VCaP (cell line): ENCODE data around the gene ALPG.
"Not testable (repeated sequence)": the region's sequence is repeated elsewhere in the genome, so short reads cannot be mapped to it uniquely, and the experiment has no call there.

Source experiments
- H3K27ac ChIP-seq: fragments of 450-650 bp; 2 replicates; pipeline ENCODE4 v1.5.1; 2017
- TF ChIP-seq, protein P1 (sequence below): fragments of 450-650 bp; conservative IDR thresholded peaks from 2 replicates; pipeline ENCODE4 v1.5.1; 2017; ENCODE audit warnings: mild to moderate bottlenecking, moderate library complexity

ALPG gene

DNA sequence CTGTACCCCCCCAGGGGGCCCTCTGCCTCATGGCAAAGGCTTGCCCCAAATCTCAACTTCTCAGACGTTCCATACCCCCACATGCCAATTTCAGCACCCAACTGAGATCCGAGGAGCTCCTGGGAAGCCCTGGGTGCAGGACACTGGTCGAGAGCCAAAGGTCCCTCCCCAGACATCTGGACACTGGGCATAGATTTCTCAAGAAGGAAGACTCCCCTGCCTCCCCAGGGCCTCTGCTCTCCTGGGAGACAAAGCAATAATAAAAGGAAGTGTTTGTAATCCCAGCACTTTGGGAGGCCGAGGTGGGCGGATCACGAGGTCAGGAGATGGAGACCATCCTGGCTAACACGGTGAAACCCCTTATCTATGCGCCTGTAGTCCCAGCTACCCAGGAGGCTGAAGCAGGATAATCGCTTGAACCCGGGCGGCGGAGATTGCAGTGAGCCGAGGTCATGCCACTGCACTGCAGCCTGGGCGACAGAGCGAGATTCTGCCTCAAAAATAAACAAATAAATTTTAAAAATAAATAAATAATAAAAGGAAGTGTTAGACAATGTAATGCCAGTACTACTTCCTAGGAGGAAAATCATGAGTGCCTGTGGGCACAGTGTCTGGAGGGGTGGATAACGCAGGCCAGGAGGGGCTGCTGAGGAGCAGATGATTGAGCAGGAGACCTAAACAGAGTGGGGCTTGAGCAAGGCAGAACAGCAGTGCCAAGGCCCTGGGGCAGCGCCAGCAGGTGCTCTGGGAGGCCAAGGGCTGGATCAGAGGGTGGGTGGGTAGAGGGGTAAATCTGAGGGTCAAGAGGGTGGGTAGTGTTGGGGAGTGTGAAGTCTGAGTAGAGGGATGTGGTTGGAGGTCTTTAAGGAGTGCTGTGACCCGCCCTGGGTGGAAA lies 24.1 kb upstream of the ALPG start:
- H3K27ac ChIP-seq = no peak overlapping the region
- TF ChIP-seq, protein P1, sequence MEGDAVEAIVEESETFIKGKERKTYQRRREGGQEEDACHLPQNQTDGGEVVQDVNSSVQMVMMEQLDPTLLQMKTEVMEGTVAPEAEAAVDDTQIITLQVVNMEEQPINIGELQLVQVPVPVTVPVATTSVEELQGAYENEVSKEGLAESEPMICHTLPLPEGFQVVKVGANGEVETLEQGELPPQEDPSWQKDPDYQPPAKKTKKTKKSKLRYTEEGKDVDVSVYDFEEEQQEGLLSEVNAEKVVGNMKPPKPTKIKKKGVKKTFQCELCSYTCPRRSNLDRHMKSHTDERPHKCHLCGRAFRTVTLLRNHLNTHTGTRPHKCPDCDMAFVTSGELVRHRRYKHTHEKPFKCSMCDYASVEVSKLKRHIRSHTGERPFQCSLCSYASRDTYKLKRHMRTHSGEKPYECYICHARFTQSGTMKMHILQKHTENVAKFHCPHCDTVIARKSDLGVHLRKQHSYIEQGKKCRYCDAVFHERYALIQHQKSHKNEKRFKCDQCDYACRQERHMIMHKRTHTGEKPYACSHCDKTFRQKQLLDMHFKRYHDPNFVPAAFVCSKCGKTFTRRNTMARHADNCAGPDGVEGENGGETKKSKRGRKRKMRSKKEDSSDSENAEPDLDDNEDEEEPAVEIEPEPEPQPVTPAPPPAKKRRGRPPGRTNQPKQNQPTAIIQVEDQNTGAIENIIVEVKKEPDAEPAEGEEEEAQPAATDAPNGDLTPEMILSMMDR = no peak

DNA sequence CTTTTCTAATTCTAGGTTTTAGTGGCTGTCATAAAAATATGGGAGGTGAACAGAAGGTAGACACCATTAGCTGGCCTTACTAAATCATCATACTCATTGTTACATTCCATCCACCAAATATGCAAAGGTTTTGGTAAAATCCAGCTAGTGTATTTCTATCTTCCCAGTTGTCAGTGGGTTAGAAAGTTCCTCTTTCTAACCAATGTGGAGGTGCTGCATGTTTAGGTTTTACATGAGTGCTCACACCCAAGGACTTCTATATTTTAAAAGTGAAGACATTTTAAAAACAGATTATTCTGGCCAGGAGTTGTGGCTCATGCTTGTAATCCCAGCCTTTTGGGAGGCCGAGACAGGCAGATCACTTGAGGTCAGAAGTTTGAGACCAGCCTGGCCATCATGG lies 22.2 kb upstream of the ALPG start:
- TF ChIP-seq, protein P1 = no peak
- H3K27ac ChIP-seq = no peak overlapping the region

DNA sequence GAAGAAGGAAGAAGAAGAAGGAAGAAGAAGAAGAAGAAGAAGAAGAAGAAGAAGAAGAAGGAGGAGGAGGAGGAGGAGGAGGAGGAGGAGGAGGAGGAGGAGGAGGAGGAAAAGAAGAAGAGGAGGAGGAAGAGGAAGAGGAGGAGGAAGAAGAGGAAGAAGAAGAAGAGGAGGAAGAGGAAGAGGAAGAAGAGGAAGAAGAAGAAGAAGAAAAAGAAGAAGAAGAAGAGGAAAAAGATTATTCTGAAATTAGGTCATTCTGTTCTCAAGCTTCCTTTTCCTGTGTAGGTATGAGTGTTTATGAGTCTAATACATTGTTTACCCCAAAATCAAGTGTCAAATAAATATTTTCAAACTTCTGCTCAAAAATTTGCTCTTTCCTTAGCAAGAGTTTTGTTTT lies 21.6 kb upstream of the ALPG start:
- H3K27ac ChIP-seq = not testable (repeated sequence)

DNA sequence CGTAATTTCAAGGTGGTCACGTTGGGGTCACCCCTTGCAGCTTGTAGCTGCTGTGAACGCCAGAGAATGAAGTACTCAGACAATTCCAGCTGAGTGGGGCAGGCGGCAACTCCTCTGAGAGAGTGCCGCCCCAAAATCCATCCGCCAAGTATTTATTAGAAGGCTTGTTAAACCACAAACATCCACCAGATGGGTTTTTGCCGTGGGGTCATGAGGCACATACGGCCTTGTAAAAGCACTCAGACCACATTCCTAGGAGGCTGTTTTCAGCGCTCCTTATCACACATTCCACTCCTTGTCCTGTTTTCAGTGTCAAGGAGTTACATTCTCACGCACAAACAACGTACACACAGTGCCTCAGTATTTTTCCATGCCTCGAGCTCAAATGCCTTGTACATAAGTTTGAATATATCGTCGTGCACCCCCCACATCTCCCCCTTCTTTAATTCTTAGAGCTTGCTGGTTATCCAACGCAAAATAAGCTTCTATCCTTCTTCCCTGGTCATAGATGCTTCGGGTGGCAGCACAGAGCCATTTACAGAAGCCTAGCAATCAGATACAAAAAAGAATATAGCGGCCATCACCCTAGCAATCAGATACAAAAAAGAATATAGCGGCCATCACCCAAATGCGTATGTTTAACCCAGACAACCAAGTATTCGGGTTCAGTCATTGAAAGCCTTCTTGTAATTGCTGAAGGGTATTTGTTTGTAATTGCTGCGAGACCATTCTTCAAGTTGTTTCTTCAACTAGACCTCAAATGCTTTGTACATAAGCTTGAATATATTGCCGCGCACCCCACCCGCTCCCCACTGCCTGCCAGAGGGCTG lies 20.8 kb upstream of the ALPG start:
- TF ChIP-seq, protein P1 = no peak
- H3K27ac ChIP-seq = no peak overlapping the region

DNA sequence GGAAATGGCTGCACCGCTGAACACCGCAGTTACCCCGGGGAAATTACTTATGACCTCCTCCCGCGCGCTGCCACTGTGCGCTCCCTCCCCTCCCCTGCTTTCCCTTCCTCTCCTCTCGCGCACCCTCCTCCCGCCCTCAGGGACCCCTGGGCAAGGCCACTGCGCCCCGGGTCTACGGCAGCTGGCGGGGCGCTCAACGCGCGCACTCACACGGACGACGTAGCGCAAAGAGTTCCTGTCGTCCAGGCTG lies 20.2 kb upstream of the ALPG start:
- H3K27ac ChIP-seq = no peak overlapping the region
- TF ChIP-seq, protein P1 = no peak

DNA sequence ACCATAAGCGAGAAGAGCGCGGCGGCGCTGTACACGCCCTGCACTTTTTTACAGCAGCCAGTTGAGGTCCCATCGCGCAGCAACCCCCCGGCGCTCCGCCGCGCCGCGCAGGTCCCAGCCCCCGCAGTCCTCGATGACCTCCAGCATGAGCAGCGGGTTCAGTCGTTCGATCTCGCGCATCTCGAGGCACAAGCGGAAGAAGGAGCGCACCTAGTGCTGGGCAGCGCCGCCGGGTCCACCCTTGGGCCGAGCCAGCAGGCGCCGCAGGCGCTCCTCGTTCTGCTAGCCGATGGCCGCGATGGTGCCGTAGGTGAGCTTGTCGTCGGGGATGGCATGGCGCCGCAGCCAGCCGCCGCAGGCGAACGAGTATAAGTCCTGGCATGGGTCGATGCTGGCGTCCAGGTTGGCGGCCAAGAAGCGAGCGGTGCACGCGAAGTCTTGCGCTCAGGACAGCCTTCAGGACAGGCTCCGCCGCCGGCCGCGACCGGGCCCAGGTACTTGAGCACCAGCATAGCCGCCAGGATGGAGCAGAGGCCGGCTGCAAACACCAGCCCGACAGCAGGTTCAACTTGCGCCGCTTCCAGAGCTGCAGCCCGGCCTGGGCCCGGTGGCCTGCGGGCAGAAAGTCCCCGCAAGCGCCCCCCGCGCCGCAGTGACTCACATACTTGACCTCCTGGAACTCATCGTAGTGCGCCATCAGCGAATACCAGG lies 19.7 kb upstream of the ALPG start:
- TF ChIP-seq, protein P1 = no peak
- H3K27ac ChIP-seq = no peak overlapping the region

DNA sequence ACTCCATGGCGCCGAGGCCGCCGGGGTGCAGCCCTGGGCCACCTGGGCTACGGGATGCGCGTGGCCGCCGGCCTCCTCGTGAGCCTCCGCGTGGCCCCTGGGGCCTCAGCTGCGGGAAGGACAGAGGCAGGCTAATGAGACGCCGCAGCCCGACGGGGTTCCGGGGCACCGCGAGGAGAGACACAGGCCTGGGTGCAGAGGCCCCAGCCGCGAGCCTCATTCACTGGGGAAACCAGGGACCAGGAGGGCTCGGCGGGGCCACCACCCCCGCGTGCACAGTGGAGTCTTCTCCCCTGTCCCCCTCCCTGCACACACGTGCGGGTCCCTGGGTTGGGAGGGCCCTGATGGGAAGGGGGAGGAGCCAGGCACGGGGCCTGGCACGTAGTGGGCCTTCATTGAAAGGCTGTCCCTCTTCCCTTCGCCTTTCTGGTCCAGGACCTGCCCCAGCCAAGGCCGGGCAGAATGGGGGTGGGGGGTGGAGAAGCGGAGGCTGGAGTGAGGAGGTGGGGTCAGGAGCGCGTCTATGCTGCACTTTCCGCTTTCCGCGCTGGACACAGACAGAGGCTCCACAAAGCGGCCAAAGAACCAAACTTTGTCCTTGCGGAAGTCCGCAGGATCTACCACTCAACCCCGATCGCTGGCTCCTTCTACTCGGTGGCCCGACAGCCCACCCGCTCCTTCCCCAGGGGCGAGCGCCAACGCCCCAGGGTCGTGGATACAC lies 19.0 kb upstream of the ALPG start:
- TF ChIP-seq, protein P1 = no peak
- H3K27ac ChIP-seq = no peak overlapping the region
